ENCODE measurements around the gene MARCO. TPM values are rescaled to one million over a fixed set of nuclear protein-coding genes. Genes with fewer than 3 reads are reported as not detected.

Gene MARCO
- total RNA-seq, 1 experiment from 2014 or later: not detected

- no TSS peak for BruUV-seq (replicated peaks)
- no peak overlapping the region for H3K4me3 ChIP-seq (ENCODE audit: low read length)
- H3K27ac ChIP-seq (ENCODE audit: low read length): no peak overlapping the region
- POLR2A ChIA-PET (ENCODE audit: unreplicated experiment): no interaction called here
- no peaks in the 10 kb centered on the region for H3K79me2 ChIP-seq (ENCODE audit: low read length)
- no peaks in the 10 kb centered on the region for H4K20me1 ChIP-seq (ENCODE audit: low read length)
- no peaks in the 10 kb centered on the region for H3K9me3 ChIP-seq (ENCODE audit: low read length)
- H3K4me1 ChIP-seq (ENCODE audit: insufficient read depth, low read length): no peaks in the 10 kb centered on the region
- ATAC-seq: no peak
- DNase-seq: no peak
- H3F3A ChIP-seq (ENCODE audit: low read length, unreplicated experiment): no peaks in the 10 kb centered on the region
- no peak overlapping the region for H3K9ac ChIP-seq (ENCODE audit: low read length)
- CTCF ChIA-PET: no interaction called here
- TF ChIP-seq EZH2phosphoT487 (IDR thresholded peaks at IDR 0.05; ENCODE audit: borderline replicate concordance, low read length) (no peak), EZH2 (IDR thresholded peaks at IDR 0.05; ENCODE audit: low read length, unreplicated experiment) (no peak), CTCF (conservative IDR thresholded peaks at IDR 0.05; ENCODE audit: low read depth, low read length) (no peak)
- intact Hi-C loops (cut with micrococcal nuclease): no loop called here
- H3K4me2 ChIP-seq (ENCODE audit: low read length): no peak overlapping the region
- no peak overlapping the region for H2AFZ ChIP-seq (ENCODE audit: low read length)
- no peaks in the 10 kb centered on the region for H3K9me2 ChIP-seq (replicated peaks; ENCODE audit: low read length)
- H3K27me3 ChIP-seq (ENCODE audit: low read length): peaks cover 31% of the 10 kb centered on the region; the same call in 1 of the 2 replicates
- no peaks in the 10 kb centered on the region for H3K36me3 ChIP-seq (ENCODE audit: low read depth, low read length)
Observed at GRCh38 chr2:118980573-118980972, 38.6 kb downstream of the MARCO start.

DNA sequence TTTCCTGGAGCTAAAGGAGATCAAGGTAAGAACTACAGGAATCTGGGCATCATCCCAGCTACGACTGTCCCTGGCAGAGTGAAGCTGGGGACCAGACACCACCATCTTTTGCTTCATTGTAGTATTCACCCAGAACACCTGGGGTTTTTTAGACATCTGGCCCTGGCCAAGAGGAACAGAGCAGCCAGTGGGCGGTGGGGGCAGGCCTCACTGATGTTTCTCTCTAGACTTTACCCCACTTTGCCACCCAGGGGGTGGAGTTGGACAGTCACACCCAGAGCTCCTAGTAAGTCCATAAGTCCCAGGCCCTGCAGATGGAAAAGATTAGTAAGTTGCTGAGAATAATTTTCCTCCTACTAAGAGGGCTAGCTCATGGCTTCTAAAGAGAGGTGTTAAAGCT lies 39.6 kb downstream of the MARCO start:
- ChIA-PET POLR2A (ENCODE audit: unreplicated experiment) (no interaction called here), CTCF (no interaction called here)
- H3K27ac ChIP-seq (ENCODE audit: low read length): no peak overlapping the region
- no peaks in the 10 kb centered on the region for H3K9me2 ChIP-seq (replicated peaks; ENCODE audit: low read length)
- H3K9ac ChIP-seq (ENCODE audit: low read length): no peak overlapping the region
- no peaks in the 10 kb centered on the region for H3K4me1 ChIP-seq (ENCODE audit: insufficient read depth, low read length)
- H4K20me1 ChIP-seq (ENCODE audit: low read length): no peaks in the 10 kb centered on the region
- no peak for TF ChIP-seq EZH2 (IDR thresholded peaks at IDR 0.05; ENCODE audit: low read length, unreplicated experiment)
- no peak for TF ChIP-seq EZH2phosphoT487 (IDR thresholded peaks at IDR 0.05; ENCODE audit: borderline replicate concordance, low read length)
- TF ChIP-seq CTCF (conservative IDR thresholded peaks at IDR 0.05; ENCODE audit: low read depth, low read length): no peak
- no peaks in the 10 kb centered on the region for H3F3A ChIP-seq (ENCODE audit: low read length, unreplicated experiment)
- H3K27me3 ChIP-seq (ENCODE audit: low read length): peaks cover 31% of the 10 kb centered on the region; the same call in 1 of the 2 replicates
- no peak for ATAC-seq
- DNase-seq: no peak
- intact Hi-C loops (cut with micrococcal nuclease): no loop called here
- H3K4me2 ChIP-seq (ENCODE audit: low read length): no peak overlapping the region
- no TSS peak for BruUV-seq (replicated peaks)
- H2AFZ ChIP-seq (ENCODE audit: low read length): no peak overlapping the region
- H3K79me2 ChIP-seq (ENCODE audit: low read length): no peaks in the 10 kb centered on the region
- H3K4me3 ChIP-seq (ENCODE audit: low read length): no peak overlapping the region
- no peaks in the 10 kb centered on the region for H3K36me3 ChIP-seq (ENCODE audit: low read depth, low read length)
- H3K9me3 ChIP-seq (ENCODE audit: low read length): no peaks in the 10 kb centered on the region

- peaks cover 31% of the 10 kb centered on the region; the same call in 1 of the 2 replicates for H3K27me3 ChIP-seq (ENCODE audit: low read length)
- no peak overlapping the region for H3K4me2 ChIP-seq (ENCODE audit: low read length)
Observed at GRCh38 chr2:118982039-118982438, 40.0 kb downstream of the MARCO start.

More at GRCh38 chr2:118982039-118982438, 40.0 kb downstream of the MARCO start:
- H3K79me2 ChIP-seq (ENCODE audit: low read length): no peaks in the 10 kb centered on the region
- no peaks in the 10 kb centered on the region for H3K9me2 ChIP-seq (replicated peaks; ENCODE audit: low read length)
- no TSS peak for BruUV-seq (replicated peaks)
- ChIA-PET POLR2A (ENCODE audit: unreplicated experiment) (no interaction called here), CTCF (no interaction called here)
- H3K4me3 ChIP-seq (ENCODE audit: low read length): no peak overlapping the region
- no peak overlapping the region for H3K27ac ChIP-seq (ENCODE audit: low read length)
- TF ChIP-seq CTCF (conservative IDR thresholded peaks at IDR 0.05; ENCODE audit: low read depth, low read length) (no peak), EZH2 (IDR thresholded peaks at IDR 0.05; ENCODE audit: low read length, unreplicated experiment) (no peak), EZH2phosphoT487 (IDR thresholded peaks at IDR 0.05; ENCODE audit: borderline replicate concordance, low read length) (no peak)
- H3K9ac ChIP-seq (ENCODE audit: low read length): no peak overlapping the region
- intact Hi-C loops (cut with micrococcal nuclease): no loop called here
- no peak for DNase-seq
- H3F3A ChIP-seq (ENCODE audit: low read length, unreplicated experiment): no peaks in the 10 kb centered on the region
- H2AFZ ChIP-seq (ENCODE audit: low read length): no peak overlapping the region
- no peak for ATAC-seq
- H3K36me3 ChIP-seq (ENCODE audit: low read depth, low read length): no peaks in the 10 kb centered on the region
- no peaks in the 10 kb centered on the region for H3K4me1 ChIP-seq (ENCODE audit: insufficient read depth, low read length)
- no peaks in the 10 kb centered on the region for H4K20me1 ChIP-seq (ENCODE audit: low read length)
- H3K9me3 ChIP-seq (ENCODE audit: low read length): no peaks in the 10 kb centered on the region

Measured in PC-3 (cell line).